ENCODE results near the gene RHOF.

The RHOF gene

GRCh38 chr12:121820056-121820455 lies 26.6 kb upstream of the RHOF start:
- DNase-seq (ENCODE audit: extremely low read depth in 1 of 2, low read depth in 1 of 2): no peak

DNA sequence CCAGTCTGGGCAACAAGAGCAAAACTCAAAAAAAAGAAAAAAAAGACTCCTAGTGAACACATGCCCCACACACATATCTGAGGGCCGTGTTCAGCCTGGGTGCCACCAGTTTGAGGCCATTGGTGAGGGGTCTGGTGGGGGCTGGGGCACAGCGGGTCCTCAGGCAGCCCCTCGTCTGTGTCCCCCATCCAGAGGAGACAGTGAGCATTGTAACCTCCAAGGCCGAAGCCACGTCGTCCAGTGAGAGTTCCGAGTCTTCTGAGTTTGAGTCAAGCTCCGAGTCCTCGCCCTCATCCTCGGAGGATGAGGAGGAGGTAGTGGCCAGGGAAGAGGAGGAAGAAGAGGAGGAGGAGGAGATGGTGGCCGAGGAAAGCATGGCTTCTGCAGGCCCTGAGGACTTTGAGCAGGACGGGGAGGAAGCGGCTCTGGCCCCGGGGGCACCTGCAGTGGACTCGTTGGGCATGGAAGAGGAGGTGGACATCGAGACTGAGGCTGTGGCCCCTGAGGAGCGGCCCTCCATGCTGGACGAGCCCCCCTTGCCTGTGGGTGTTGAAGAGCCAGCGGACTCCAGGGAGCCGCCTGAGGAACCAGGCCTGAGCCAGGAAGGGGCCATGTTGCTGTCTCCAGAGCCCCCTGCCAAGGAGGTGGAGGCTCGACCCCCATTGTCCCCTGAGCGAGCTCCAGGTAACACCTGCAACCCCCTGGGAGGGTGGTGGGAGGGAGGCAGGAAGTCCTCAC lies 25.9 kb upstream of the RHOF start:
- no peak for DNase-seq (ENCODE audit: extremely low read depth in 1 of 2, low read depth in 1 of 2)

DNA sequence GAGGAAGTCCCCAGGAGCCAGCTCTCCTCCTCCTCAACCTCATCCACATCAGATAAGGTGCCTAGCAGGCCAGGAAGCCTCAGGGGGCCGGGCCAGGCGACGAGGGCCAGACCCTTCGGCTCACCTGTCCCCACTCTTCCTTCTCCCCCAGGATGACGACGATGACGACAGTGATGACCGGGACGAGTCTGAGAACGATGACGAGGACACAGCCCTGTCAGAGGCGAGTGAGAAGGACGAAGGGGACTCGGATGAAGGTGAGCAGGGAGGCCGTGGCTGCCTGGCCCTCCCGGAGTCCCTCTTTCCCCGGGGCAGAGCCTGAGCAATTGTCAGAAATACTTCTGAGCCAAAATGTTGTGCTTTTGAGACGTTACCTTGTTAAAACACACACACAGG lies 24.2 kb upstream of the RHOF start:
- no peak for DNase-seq (ENCODE audit: extremely low read depth in 1 of 2, low read depth in 1 of 2)

GRCh38 chr12:121816925-121817647 lies 23.6 kb upstream of the RHOF start:
- no peak for DNase-seq (ENCODE audit: extremely low read depth in 1 of 2, low read depth in 1 of 2)

- no peak for DNase-seq (ENCODE audit: extremely low read depth in 1 of 2, low read depth in 1 of 2)
Observed at GRCh38 chr12:121815263-121815662, 21.8 kb upstream of the RHOF start.

GRCh38 chr12:121814429-121815119 lies 21.1 kb upstream of the RHOF start:
- DNase-seq (ENCODE audit: extremely low read depth in 1 of 2, low read depth in 1 of 2): no peak

- DNase-seq (ENCODE audit: extremely low read depth in 1 of 2, low read depth in 1 of 2): no peak
Observed at GRCh38 chr12:121813951-121814350, 20.5 kb upstream of the RHOF start.

- DNase-seq (ENCODE audit: extremely low read depth in 1 of 2, low read depth in 1 of 2): no peak
Observed at GRCh38 chr12:121812921-121813896, 19.7 kb upstream of the RHOF start.

GRCh38 chr12:121812320-121812871 lies 18.9 kb upstream of the RHOF start:
- DNase-seq (ENCODE audit: extremely low read depth in 1 of 2, low read depth in 1 of 2): no peak

DNA sequence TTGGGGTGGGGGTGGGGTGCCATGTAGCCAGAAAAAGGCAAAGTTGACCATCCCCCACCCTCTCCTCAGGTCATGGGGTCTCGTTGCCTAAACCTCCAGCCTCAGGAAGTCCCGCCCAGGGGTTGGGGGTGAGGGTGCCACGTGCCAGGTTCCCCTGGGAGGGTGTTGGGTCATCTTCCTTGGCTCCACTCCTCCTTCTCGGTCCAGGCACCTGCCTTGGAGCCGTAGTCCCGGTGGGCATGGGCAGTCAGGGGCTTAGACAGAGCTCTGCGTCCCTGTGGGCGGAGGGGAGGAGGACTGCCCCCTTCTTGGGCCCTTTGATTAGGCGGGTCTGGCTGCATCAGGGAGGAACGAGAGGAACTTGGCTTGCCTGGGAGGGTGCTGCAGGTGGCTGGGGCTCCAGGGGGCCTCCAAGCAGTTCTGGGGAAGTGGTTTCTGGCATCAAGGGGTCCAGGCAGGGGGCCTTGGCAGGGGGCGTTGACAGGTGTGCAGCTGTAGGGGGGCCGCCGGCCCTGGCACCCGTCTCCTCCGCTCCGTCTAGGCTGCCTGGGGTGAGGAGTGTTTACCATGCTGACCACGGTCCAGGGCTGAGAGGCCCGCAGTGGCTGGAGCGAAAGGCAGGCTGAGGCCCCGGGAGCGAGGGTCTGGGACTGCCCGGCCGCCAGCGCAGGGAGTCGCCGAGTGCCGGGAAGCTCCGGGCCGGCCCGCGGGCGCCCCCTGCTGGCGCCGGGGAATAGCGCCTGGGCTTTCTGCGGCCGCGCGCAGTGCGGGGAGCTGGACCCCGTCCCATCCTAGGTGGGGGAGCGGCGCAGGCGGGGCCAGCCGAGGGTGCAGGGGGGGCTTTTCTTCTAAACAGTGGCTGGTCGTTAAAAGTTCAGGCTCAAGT lies 18.2 kb upstream of the RHOF start:
- DNase-seq (ENCODE audit: extremely low read depth in 1 of 2, low read depth in 1 of 2): peak in 1 of 2 donors; percentile 65

DNA sequence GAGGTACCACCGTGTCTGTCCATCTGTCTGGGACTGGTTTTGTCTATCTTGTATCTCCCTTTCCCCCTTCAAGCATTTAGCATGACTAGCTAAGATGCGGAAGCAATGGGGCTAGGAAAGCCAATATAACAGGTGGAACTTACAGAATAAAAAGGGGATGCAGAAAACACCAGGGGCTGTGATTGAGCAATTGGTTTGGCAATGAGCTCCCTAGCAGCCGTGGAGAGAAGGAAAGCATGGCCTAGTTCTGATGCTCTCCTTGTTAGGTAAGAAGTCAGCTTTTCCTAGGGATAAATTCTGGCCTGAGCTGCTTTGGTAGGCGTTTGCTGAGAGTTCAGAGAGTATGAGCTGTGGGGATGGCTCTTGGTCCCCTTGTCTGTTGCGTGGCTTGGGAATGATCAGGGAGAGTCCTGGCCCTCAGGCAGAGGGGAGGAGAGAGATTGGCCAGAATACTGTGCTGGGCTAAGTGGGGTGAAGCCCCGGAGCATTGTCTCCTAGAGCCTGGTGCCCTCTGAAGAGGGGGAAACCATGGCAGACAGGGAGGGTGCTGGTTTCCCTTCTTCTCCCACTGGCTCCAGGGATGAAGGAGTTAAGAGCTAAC lies 17.4 kb upstream of the RHOF start:
- DNase-seq (ENCODE audit: extremely low read depth in 1 of 2, low read depth in 1 of 2): no peak

DNA sequence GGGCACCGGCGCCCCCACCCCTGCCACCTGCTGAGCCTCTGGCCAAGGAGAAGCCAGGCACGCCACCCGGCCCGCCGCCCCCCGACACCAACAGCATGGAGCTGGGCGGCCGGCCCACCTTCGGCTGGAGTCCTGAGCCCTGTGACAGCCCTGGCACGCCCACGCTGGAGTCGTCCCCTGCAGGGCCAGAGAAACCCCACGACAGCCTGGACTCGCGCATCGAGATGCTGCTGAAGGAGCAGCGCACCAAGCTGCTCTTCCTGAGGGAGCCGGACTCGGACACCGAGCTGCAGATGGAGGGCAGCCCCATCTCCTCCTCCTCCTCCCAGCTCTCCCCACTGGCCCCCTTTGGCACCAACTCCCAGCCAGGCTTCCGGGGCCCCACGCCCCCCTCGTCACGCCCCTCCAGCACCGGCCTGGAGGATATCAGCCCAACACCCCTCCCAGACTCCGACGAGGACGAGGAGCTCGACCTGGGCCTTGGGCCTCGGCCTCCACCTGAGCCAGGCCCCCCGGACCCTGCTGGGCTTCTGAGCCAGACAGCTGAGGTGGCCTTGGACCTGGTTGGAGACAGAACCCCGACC lies 16.8 kb upstream of the RHOF start:
- DNase-seq (ENCODE audit: extremely low read depth in 1 of 2, low read depth in 1 of 2): no peak

GRCh38 chr12:121809712-121810116 lies 16.2 kb upstream of the RHOF start:
- no peak for DNase-seq (ENCODE audit: extremely low read depth in 1 of 2, low read depth in 1 of 2)

GRCh38 chr12:121808623-121809022 lies 15.1 kb upstream of the RHOF start:
- no peak for DNase-seq (ENCODE audit: extremely low read depth in 1 of 2, low read depth in 1 of 2)

DNA sequence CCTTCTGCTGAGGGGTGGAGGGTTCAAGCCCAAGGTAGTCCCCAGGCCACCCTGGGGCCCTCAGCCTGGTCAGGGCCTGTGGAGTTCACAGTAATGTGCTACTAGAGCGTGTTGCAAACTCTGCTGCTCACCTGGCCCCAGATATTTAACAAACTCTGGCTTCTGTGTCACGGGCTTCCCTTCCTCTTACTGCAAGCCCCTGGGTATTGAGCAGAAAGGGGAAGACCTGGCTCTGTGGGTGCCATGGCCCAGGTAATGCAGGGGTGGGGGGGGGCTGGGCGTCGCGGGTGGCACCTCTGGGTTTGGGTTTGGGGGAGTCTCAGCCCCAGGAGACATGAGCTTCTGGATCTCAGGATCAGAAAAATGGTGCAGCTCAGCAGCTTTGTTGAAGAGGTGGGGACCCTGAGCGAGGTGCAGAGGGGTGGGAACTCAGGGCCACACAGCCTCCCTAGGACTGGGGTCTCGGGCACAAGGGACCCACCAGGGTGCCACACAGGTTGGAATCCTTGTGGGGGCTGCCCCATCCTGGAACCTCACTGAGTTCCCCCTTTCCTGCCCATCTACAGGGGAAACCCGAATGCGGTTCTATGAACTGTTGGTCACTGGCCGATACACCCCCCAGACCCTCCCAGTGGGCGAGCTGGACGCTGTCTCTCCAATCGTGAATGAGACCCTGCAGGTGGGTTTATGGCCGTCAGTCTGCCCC lies 14.3 kb upstream of the RHOF start:
- DNase-seq (ENCODE audit: extremely low read depth in 1 of 2, low read depth in 1 of 2): no peak

- no peak for DNase-seq (ENCODE audit: extremely low read depth in 1 of 2, low read depth in 1 of 2)
Observed at GRCh38 chr12:121806546-121807423, 13.3 kb upstream of the RHOF start.

DNA sequence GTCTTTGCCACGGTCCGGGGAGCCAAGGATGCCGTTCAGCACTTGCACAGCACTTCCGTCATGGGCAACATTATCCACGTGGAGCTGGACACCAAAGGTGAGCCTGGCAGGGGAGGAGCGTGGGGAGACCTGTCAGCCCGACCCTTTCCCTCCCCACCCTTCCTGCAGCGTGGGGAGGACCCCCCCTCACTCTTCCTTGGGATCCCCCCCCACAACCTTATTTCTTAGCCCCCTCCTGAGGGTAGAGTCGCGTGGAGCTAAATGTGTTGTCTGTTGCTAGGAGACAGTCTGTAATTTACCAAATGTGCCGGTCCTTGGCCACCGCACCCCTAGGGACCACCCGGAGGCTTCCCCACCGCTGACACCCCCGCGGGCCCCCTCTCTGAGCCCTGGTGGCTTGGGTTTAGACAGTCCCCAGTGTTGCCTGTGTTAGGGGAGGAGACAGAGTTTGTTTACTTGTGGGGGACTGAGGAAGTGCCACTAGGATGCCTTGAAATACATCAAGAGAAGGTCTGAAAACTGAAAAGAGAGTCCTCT lies 12.6 kb upstream of the RHOF start:
- no peak for DNase-seq (ENCODE audit: extremely low read depth in 1 of 2, low read depth in 1 of 2)

All from activated CD8-positive, alpha-beta memory T cell treated with anti-CD3 and anti-CD28 coated beads for 1 hour (primary cell).